Gastrocnemius medialis (tissue), 4 donors: ENCODE data around the gene CCM2. TPM values are rescaled to one million over a fixed set of nuclear protein-coding genes. Genes with fewer than 3 reads are reported as not detected.
A peak's percentile ranks its signal among the peaks of the same experiment; 100 is the strongest.

Experiments used
- ATAC-seq, 2 donors: fragments of 150-250 bp; one replicate each; pipeline ENCODE4 v1.9.1; 2016
- DNase-seq, 2 donors: peaks; one replicate each; pipeline ENCODE4 v3.0.0-alpha.2; 2019
- H3K27ac ChIP-seq, 4 donors: fragments of 200-600 bp; sonication (generic); 1 replicate in 1 of 4; 2 replicates in 3 of 4; pipeline ENCODE4 v1.5.1; 2016 to 2018; ENCODE audit warnings: mild to moderate bottlenecking in 2 of 4, moderate library complexity in 1 of 4
- H3K27me3 ChIP-seq, 3 donors: fragments of 200-600 bp; sonication (generic) in 2 of 3; 1 replicate in 1 of 3; 2 replicates in 2 of 3; pipeline versions ENCODE4 v1.5.1 to v1.6.0; 2016 to 2019; ENCODE audit warnings: mild to moderate bottlenecking in 1 of 3, moderate library complexity in 1 of 3
- H3K36me3 ChIP-seq, 2 donors: fragments of 200-600 bp; sonication (generic) in 1 of 2; one replicate each; pipeline ENCODE4 v1.5.1; 2017 to 2018
- H3K4me1 ChIP-seq, 2 donors: fragments of 200-600 bp; sonication (generic) in 1 of 2; one replicate each; pipeline ENCODE4 v1.5.1; 2016 to 2017; ENCODE audit warnings: mild to moderate bottlenecking in 2 of 2
- H3K4me3 ChIP-seq, 4 donors: fragments of 200-600 bp; sonication (generic) in 3 of 4; 1 replicate in 1 of 4; 2 replicates in 3 of 4; pipeline ENCODE4 v1.5.1; 2016 to 2019; ENCODE audit warnings: mild to moderate bottlenecking in 2 of 4
- H3K9me3 ChIP-seq, 3 donors: fragments of 200-600 bp; sonication (generic) in 2 of 3; 1 replicate in 1 of 3; 2 replicates in 2 of 3; pipeline ENCODE4 v1.5.1; 2016 to 2019
- POLR2A ChIP-seq, 2 donors: fragments of 450-650 bp; IDR thresholded peaks; one replicate each; pipeline ENCODE4 v1.6.1; 2017; ENCODE audit warnings: antibody characterized with exemption in 2 of 2, mild to moderate bottlenecking in 2 of 2, moderate library complexity in 2 of 2
- in situ Hi-C, 4 donors: fragments of 200-750 bp; cut with MboI; loops; one replicate each; pipeline versions ENCODE4 v1.15.0 to v1.8.0; 2017; ENCODE audit warnings: low sequenced_read_pairs in 4 of 4
- intact Hi-C: fragments of 100-400 bp; cut with DNase I; formaldehyde crosslinking; loops from one replicate; pipeline ENCODE4 v1.15.1; 2023; ENCODE audit warnings: low total_unique reads
- total RNA-seq, 4 donors: library from RNA; depleted of rRNA; stranded (reverse); fragments of >200 nt; gene quantifications; one replicate each; pipeline versions ENCODE4 v1.1.0 to v1.2.3, GENCODE V29; 2016
- TF ChIP-seq, protein P1 (sequence below), 5 experiments: fragments of 450-650 bp in 3 of 5; fragments of 200-600 bp in 2 of 5; sonication (generic) in 2 of 5; IDR thresholded peaks in 4 of 5; conservative IDR thresholded peaks in 1 of 5; 1 replicate in 4 of 5; 2 replicates in 1 of 5; pipeline ENCODE4 v1.5.1; 2016 to 2019; ENCODE audit warnings: antibody characterized with exemption in 5 of 5, mild to moderate bottlenecking in 3 of 5, moderate library complexity in 3 of 5

CCM2 gene
- total RNA-seq, 4 donors from 2014 or later, result 37.7 to 61.8 (median 47.4) TPM

DNA sequence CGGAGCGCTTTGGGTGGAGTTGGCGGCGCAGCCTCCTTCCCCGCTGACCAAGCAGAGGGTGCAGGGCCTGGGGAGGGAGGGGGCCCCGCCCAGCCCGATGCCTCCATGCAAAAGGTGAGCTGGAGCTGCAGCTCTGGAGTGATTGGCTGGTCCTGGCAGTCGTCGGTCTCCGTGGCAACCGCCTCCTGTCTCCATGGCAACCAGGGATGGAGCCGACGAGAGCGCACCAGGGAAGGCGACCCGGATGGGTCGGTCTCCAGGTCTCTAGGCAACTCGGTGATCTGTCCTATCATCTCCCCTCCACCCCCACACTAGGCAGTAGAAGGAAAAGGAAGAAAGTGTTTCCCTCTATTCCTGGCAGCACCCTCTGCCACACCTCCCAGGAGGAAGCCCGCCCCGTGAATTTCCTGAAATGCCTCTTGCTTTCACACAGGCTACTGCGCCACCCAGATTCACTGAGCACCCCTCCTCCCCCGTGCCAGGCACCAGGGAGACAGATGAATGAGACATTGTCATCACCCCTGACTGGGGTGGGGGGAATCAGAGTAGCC lies 89.4 kb downstream of the CCM2 start:
- Histone ChIP-seq H3K9me3 (no peaks in the 10 kb centered on the region), H3K27ac (peak overlapping the region in 1 of 4 donors; percentile 54), H3K4me1 (no peaks in the 10 kb centered on the region), H3K4me3 (peak overlapping the region; percentile 60 to 74 (median 65)), H3K36me3 (no peaks in the 10 kb centered on the region), H3K27me3 (peaks cover 0 to 4% (median 0%) of the 10 kb centered on the region in 3 donors)
- DNase-seq, result peak in 1 of 2 donors; percentile 15
- in situ Hi-C loops, result no loop called here
- intact Hi-C loops, result no loop called here
- ATAC-seq, result peak in 1 of 2 donors; percentile 15
- no peak for TF ChIP-seq POLR2A (IDR thresholded peaks at IDR 0.05)
- TF ChIP-seq, protein P1, sequence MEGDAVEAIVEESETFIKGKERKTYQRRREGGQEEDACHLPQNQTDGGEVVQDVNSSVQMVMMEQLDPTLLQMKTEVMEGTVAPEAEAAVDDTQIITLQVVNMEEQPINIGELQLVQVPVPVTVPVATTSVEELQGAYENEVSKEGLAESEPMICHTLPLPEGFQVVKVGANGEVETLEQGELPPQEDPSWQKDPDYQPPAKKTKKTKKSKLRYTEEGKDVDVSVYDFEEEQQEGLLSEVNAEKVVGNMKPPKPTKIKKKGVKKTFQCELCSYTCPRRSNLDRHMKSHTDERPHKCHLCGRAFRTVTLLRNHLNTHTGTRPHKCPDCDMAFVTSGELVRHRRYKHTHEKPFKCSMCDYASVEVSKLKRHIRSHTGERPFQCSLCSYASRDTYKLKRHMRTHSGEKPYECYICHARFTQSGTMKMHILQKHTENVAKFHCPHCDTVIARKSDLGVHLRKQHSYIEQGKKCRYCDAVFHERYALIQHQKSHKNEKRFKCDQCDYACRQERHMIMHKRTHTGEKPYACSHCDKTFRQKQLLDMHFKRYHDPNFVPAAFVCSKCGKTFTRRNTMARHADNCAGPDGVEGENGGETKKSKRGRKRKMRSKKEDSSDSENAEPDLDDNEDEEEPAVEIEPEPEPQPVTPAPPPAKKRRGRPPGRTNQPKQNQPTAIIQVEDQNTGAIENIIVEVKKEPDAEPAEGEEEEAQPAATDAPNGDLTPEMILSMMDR (IDR thresholded peaks at IDR 0.05 in 4 of 5, conservative IDR thresholded peaks at IDR 0.05 in 1 of 5), result no peak

DNA sequence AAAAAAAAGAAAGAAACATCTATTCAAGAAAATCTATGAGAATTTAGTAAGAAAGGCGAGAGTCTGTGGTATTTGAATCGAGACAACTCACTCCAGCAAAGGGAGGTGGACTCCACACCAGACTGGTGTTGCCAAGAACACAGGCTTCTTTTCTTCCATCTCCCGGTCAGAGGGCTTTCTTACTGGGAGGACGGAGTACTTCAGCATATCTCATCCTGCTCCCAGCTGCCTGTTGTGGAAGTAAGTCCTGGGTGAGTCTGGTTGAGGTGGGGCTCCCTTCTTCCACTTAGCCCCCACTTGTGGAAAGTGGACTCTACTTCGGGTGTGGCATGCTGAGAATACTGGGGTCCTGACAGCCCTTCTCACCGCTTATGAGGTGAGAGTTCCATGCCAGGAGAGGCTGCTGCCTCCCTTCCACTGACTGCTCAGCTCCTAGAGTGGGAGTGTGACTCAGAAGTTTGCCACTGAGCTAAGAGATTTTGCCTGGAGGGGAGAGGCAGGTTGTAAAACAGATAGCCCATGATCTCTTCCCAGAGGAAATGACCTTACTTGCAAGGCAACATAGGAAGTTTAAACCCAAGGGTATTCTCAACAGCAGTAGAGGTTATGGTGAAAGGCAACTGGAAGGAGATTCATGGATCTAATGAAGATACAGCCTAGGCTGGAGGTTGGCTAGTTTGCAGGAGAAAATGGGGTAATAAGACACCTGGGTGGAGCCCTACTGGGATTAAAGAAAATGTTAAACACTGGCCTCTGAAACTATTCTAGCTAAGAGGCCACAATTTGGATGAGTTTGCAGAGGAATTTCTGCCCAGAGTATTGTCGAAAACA lies 92.3 kb downstream of the CCM2 start:
- no peak overlapping the region for H3K27ac ChIP-seq
- H3K36me3 ChIP-seq, result no peaks in the 10 kb centered on the region
- no peak overlapping the region for H3K4me3 ChIP-seq
- TF ChIP-seq, protein P1 (IDR thresholded peaks at IDR 0.05 in 4 of 5, conservative IDR thresholded peaks at IDR 0.05 in 1 of 5), result no peak
- TF ChIP-seq POLR2A (IDR thresholded peaks at IDR 0.05), result no peak
- H3K9me3 ChIP-seq, result no peaks in the 10 kb centered on the region
- no peaks in the 10 kb centered on the region for H3K4me1 ChIP-seq
- DNase-seq (no peak), ATAC-seq (no peak)
- intact Hi-C loops (no loop called here), in situ Hi-C loops (no loop called here)
- peaks cover 0 to 4% (median 0%) of the 10 kb centered on the region in 3 donors for H3K27me3 ChIP-seq

DNA sequence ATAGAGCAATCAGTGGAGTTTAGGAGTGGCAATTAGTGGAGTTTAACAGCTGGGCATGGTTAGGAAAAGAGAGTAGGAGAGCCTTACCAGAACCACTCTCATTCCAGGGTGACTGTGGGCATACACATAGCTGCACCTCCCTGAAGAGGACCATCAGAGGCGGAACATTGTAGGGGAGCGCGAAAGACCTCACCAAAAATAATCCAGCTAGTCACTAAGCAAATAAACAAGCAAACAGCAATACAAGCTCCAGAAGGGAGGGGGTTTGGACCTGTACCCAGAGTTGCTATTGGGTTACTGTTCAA lies 92.9 kb downstream of the CCM2 start:
- intact Hi-C loops, result no loop called here
- Histone ChIP-seq H3K27ac (no peak overlapping the region), H3K4me3 (no peak overlapping the region), H3K9me3 (no peaks in the 10 kb centered on the region), H3K36me3 (peaks cover 0 to under 1% of the 10 kb centered on the region in 2 donors), H3K4me1 (no peaks in the 10 kb centered on the region), H3K27me3 (peaks cover 0 to 4% (median 0%) of the 10 kb centered on the region in 3 donors)
- no peak for TF ChIP-seq POLR2A (IDR thresholded peaks at IDR 0.05)
- TF ChIP-seq, protein P1 (IDR thresholded peaks at IDR 0.05 in 4 of 5, conservative IDR thresholded peaks at IDR 0.05 in 1 of 5), result no peak
- in situ Hi-C loops, result no loop called here
- no peak for DNase-seq
- no peak for ATAC-seq

DNA sequence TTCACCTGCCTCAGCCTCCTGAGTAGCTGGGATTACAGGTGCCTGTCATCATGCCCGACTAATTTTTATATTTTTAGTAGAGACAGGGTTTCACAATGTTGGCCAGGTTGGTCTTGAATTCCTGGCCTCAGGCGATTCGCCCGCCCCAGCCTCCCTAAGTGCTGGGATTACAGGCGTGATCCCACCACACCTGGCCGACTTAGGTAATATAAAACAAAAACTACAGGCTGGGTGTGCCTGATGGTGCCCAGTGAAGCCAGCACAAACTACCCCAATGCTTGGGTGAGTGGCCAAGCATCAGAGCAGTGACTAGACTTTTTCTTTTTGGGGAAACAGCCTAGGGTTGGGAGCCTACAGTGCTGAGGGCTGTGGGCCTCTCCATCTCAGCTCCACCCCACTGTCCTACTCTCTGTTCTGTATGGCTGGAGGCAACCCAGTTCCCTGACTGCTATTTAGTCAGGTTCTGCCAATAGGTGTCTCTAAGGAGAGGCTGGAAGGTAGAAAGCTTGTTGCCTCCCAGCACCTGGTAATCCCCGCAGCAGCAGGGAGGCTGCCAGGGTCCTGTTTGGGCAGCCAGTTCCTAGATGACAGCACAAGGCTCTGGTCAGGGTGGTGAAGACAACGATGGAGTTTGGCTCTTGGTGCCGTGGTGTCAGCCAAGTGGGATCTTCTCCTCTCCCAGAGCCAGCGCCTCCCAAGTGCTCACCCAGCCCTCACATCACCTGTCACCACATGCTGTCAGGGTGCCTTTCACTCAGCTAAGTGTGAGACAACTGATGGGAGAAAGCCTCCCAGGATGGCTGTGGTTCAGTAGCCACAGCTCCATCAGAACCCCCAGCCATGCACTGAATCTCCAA lies 99.2 kb downstream of the CCM2 start:
- intact Hi-C loops, result no loop called here
- DNase-seq, result no peak
- Histone ChIP-seq H3K9me3 (no peaks in the 10 kb centered on the region), H3K4me1 (no peaks in the 10 kb centered on the region), H3K27me3 (no peaks in the 10 kb centered on the region), H3K27ac (peak overlapping the region in 1 of 4 donors; percentile 16), H3K36me3 (peaks cover 5 to 62% of the 10 kb centered on the region in 2 donors), H3K4me3 (no peak overlapping the region)
- no peak for ATAC-seq
- TF ChIP-seq, protein P1 (IDR thresholded peaks at IDR 0.05 in 4 of 5, conservative IDR thresholded peaks at IDR 0.05 in 1 of 5), result no peak
- TF ChIP-seq POLR2A (IDR thresholded peaks at IDR 0.05), result no peak
- in situ Hi-C loops, result no loop called here
